GM20000 (cell line): ENCODE data around the gene PRM2.

ENCODE experiments used
- DNase-seq: peaks from one replicate; pipeline ENCODE4 v3.0.0; 2012; ENCODE audit warnings: low spot score
- CTCF ChIP-seq: IDR thresholded peaks from 2 replicates; pipeline ENCODE4 v1.5.1; 2012; ENCODE audit warnings: mild to moderate bottlenecking, control low read depth; ENCODE audit errors: extremely low read depth, missing control alignments

PRM2 gene

GRCh38 chr16:11319529-11320146, 43.4 kb upstream of the PRM2 start:
- TF ChIP-seq CTCF, result no peak
- DNase-seq, result no peak

GRCh38 chr16:11318817-11319216, 42.5 kb upstream of the PRM2 start:
- no peak for TF ChIP-seq CTCF

GRCh38 chr16:11316331-11317015, 40.2 kb upstream of the PRM2 start:
- DNase-seq, result no peak
- TF ChIP-seq CTCF, result no peak

More at GRCh38 chr16:11318817-11319216, 42.5 kb upstream of the PRM2 start:
- no peak for DNase-seq

GRCh38 chr16:11315510-11315909, 39.2 kb upstream of the PRM2 start:
- DNase-seq, result no peak
- TF ChIP-seq CTCF, result no peak

- DNase-seq, result no peak
- no peak for TF ChIP-seq CTCF
These were observed 38.1 kb upstream of the PRM2 start for GRCh38 chr16:11314309-11314894.

- DNase-seq, result no peak
- TF ChIP-seq CTCF, result no peak
These were observed 37.4 kb upstream of the PRM2 start for GRCh38 chr16:11313493-11314308.
